Breast epithelium (tissue), 3 donors: ENCODE data around the gene GRIP1.

Source experiments
- POLR2AphosphoS5 ChIP-seq, 3 donors: sonication (generic); formaldehyde crosslinking; IDR thresholded peaks; one replicate each; pipeline ENCODE4 v1.6.1; 2017; ENCODE audit warnings: antibody characterized with exemption in 3 of 3
- TF ChIP-seq, protein P1 (sequence below), 3 donors: fragments of 450-650 bp; IDR thresholded peaks; one replicate each; pipeline ENCODE4 v1.5.1; 2016 to 2017; ENCODE audit warnings: antibody characterized with exemption in 3 of 3, mild to moderate bottlenecking in 3 of 3, moderate library complexity in 3 of 3

DNA sequence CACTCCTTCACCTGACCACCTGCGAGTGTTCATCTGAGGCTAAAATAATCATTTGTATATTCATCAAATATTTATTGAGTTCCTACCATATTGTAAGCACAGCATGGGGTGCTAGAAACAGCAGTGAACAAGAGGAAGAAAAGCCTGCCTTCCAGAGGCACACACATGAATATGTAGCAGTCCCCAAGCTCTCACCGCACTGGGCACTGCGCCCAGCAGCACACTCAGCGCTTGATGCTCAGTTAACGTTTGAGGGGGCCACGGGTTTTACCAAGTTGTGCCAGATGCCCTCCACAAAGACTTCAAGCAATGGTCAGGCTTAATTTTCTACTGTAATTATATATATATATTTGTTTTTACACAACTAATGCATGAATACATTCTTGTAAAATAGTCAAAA lies 324.6 kb downstream of the GRIP1 start:
- no peak for TF ChIP-seq POLR2AphosphoS5 (IDR thresholded peaks at IDR 0.05)
- TF ChIP-seq, protein P1, sequence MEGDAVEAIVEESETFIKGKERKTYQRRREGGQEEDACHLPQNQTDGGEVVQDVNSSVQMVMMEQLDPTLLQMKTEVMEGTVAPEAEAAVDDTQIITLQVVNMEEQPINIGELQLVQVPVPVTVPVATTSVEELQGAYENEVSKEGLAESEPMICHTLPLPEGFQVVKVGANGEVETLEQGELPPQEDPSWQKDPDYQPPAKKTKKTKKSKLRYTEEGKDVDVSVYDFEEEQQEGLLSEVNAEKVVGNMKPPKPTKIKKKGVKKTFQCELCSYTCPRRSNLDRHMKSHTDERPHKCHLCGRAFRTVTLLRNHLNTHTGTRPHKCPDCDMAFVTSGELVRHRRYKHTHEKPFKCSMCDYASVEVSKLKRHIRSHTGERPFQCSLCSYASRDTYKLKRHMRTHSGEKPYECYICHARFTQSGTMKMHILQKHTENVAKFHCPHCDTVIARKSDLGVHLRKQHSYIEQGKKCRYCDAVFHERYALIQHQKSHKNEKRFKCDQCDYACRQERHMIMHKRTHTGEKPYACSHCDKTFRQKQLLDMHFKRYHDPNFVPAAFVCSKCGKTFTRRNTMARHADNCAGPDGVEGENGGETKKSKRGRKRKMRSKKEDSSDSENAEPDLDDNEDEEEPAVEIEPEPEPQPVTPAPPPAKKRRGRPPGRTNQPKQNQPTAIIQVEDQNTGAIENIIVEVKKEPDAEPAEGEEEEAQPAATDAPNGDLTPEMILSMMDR (IDR thresholded peaks at IDR 0.05) = no peak
